Skeletal muscle tissue (tissue), 4 donors: Measurements from ENCODE around the gene BOD1L1. TPM values are rescaled to one million over a fixed set of nuclear protein-coding genes. Genes with fewer than 3 reads are reported as not detected.

ENCODE experiments used
- H3K27ac ChIP-seq: one replicate; pipeline ENCODE4 v1.7.0; 2013; ENCODE audit warnings: mild to moderate bottlenecking, low read depth, low read length, inconsistent platforms
- H3K27me3 ChIP-seq, 3 donors: one replicate each; pipeline ENCODE4 v1.7.0; 2013; ENCODE audit warnings: low read length in 3 of 3; ENCODE audit not compliant: control insufficient read depth in 3 of 3, insufficient read depth in 3 of 3
- H3K36me3 ChIP-seq, 3 donors: one replicate each; pipeline ENCODE4 v1.7.0; 2013; ENCODE audit warnings: low read length in 3 of 3; ENCODE audit not compliant: control insufficient read depth in 3 of 3, insufficient read depth in 3 of 3
- H3K4me1 ChIP-seq, 3 donors: one replicate each; pipeline ENCODE4 v1.7.0; 2013; ENCODE audit warnings: low read length in 3 of 3, mild to moderate bottlenecking in 3 of 3; ENCODE audit not compliant: control insufficient read depth in 3 of 3, insufficient read depth in 3 of 3
- H3K4me3 ChIP-seq, 3 donors: one replicate each; pipeline ENCODE4 v1.7.0; 2013; ENCODE audit warnings: low read length in 3 of 3
- H3K9ac ChIP-seq, 3 donors: one replicate each; pipeline ENCODE4 v1.7.0; 2013; ENCODE audit warnings: low read length in 3 of 3, mild to moderate bottlenecking in 3 of 3, moderate library complexity in 2 of 3, low read depth in 1 of 3
- H3K9me3 ChIP-seq, 3 donors: one replicate each; pipeline ENCODE4 v1.7.0; 2013; ENCODE audit warnings: low read length in 3 of 3; ENCODE audit not compliant: control insufficient read depth in 3 of 3
- total RNA-seq: library from RNA; depleted of rRNA; stranded (reverse); fragments of >200 nt; gene quantifications from one replicate; pipeline ENCODE4 v1.2.3, GENCODE V29; 2014
- donor health status: Osteomylitis.

Gene BOD1L1
- total RNA-seq, 1 donor from 2014 or later: 15.1 TPM

- Histone ChIP-seq H3K9ac (no peak overlapping the region), H3K9me3 (peaks cover 0 to 4% (median 2%) of the 10 kb centered on the region in 3 donors), H3K27ac (no peak overlapping the region), H3K4me1 (peaks cover 19 to 26% (median 24%) of the 10 kb centered on the region in 3 donors), H3K4me3 (peak overlapping the region in 2 of 3 donors; percentile 27 to 29), H3K27me3 (peaks cover 92 to 98% (median 96%) of the 10 kb centered on the region in 3 donors), H3K36me3 (no peaks in the 10 kb centered on the region)
Measured at GRCh38 chr4:13541720-13542576, 85.6 kb downstream of the BOD1L1 start.

- Histone ChIP-seq H3K27ac (no peak overlapping the region), H3K4me3 (no peak overlapping the region), H3K27me3 (peaks cover 92 to 96% (median 96%) of the 10 kb centered on the region in 3 donors), H3K9ac (no peak overlapping the region), H3K9me3 (peaks cover 0 to 4% (median 2%) of the 10 kb centered on the region in 3 donors), H3K4me1 (peaks cover 19 to 23% (median 21%) of the 10 kb centered on the region in 3 donors), H3K36me3 (no peaks in the 10 kb centered on the region)
Measured at GRCh38 chr4:13541176-13541604, 86.3 kb downstream of the BOD1L1 start.

- H3K9me3 ChIP-seq: peaks cover 0 to 4% (median 0%) of the 10 kb centered on the region in 3 donors
- H3K9ac ChIP-seq: no peak overlapping the region
- no peaks in the 10 kb centered on the region for H3K36me3 ChIP-seq
- peaks cover 22 to 29% (median 23%) of the 10 kb centered on the region in 3 donors for H3K4me1 ChIP-seq
- H3K27me3 ChIP-seq: peaks cover 92 to 96% (median 96%) of the 10 kb centered on the region in 3 donors
- no peak overlapping the region for H3K4me3 ChIP-seq
- no peak overlapping the region for H3K27ac ChIP-seq
Measured at GRCh38 chr4:13540446-13541175, 86.9 kb downstream of the BOD1L1 start.

GRCh38 chr4:13539619-13540445 is 87.7 kb downstream of the BOD1L1 start:
- Histone ChIP-seq H3K4me1 (peaks cover 18 to 25% (median 20%) of the 10 kb centered on the region in 3 donors), H3K4me3 (peak overlapping the region in 2 of 3 donors; percentile 17 to 22), H3K27me3 (peaks cover 94 to 97% (median 95%) of the 10 kb centered on the region in 3 donors)

GRCh38 chr4:13539047-13539618 is 88.4 kb downstream of the BOD1L1 start:
- no peak overlapping the region for H3K27ac ChIP-seq
- peaks cover 96 to 100% (median 99%) of the 10 kb centered on the region in 3 donors for H3K27me3 ChIP-seq
- H3K4me3 ChIP-seq: peak overlapping the region in 2 of 3 donors; percentile 18 to 22
- no peak overlapping the region for H3K9ac ChIP-seq
- H3K9me3 ChIP-seq: peaks cover 0 to 4% (median 0%) of the 10 kb centered on the region in 3 donors
- H3K4me1 ChIP-seq: peaks cover 17 to 27% (median 19%) of the 10 kb centered on the region in 3 donors
- H3K36me3 ChIP-seq: no peaks in the 10 kb centered on the region

More at GRCh38 chr4:13539619-13540445, 87.7 kb downstream of the BOD1L1 start:
- H3K9me3 ChIP-seq: peaks cover 0 to 4% (median 0%) of the 10 kb centered on the region in 3 donors
- no peaks in the 10 kb centered on the region for H3K36me3 ChIP-seq
- no peak overlapping the region for H3K9ac ChIP-seq
- H3K27ac ChIP-seq: no peak overlapping the region

- H3K4me1 ChIP-seq: peaks cover 17 to 26% (median 19%) of the 10 kb centered on the region in 3 donors
- H3K27ac ChIP-seq: no peak overlapping the region
- H3K4me3 ChIP-seq: peak overlapping the region in 1 of 3 donors; percentile 18
- H3K27me3 ChIP-seq: peaks cover 96 to 100% (median 100%) of the 10 kb centered on the region in 3 donors
- H3K9me3 ChIP-seq: peaks cover 0 to 4% (median 0%) of the 10 kb centered on the region in 3 donors
- no peak overlapping the region for H3K9ac ChIP-seq
- no peaks in the 10 kb centered on the region for H3K36me3 ChIP-seq
Measured at GRCh38 chr4:13538427-13538973, 89.0 kb downstream of the BOD1L1 start.

GRCh38 chr4:13537832-13538177 is 89.7 kb downstream of the BOD1L1 start:
- Histone ChIP-seq H3K36me3 (no peaks in the 10 kb centered on the region), H3K4me3 (no peak overlapping the region), H3K9me3 (peaks cover 0 to 4% (median 0%) of the 10 kb centered on the region in 3 donors), H3K9ac (no peak overlapping the region), H3K27me3 (peaks cover 95 to 99% (median 98%) of the 10 kb centered on the region in 3 donors), H3K4me1 (peaks cover 17 to 24% (median 19%) of the 10 kb centered on the region in 3 donors), H3K27ac (no peak overlapping the region)

GRCh38 chr4:13537011-13537831 is 90.3 kb downstream of the BOD1L1 start:
- Histone ChIP-seq H3K9me3 (peaks cover 0 to 4% (median 0%) of the 10 kb centered on the region in 3 donors), H3K27me3 (peaks cover 95 to 98% (median 96%) of the 10 kb centered on the region in 3 donors), H3K9ac (no peak overlapping the region), H3K36me3 (no peaks in the 10 kb centered on the region), H3K4me1 (peaks cover 17 to 21% (median 17%) of the 10 kb centered on the region in 3 donors), H3K4me3 (no peak overlapping the region), H3K27ac (no peak overlapping the region)
